Nephron progenitor cell (in vitro differentiated cells): ENCODE data around the gene AQP5.
A peak's percentile ranks its signal among the peaks of the same experiment; 100 is the strongest.

ENCODE experiments used
- DNase-seq: peaks from one replicate; pipeline ENCODE4 v3.0.0; 2021
- H3K27ac Mint-ChIP-seq: 2 replicates; pipeline ENCODE4 v1.8.0; 2021; ENCODE audit warnings: mild to moderate bottlenecking, moderate library complexity, mixed read lengths
- H3K27me3 Mint-ChIP-seq: 2 replicates; pipeline ENCODE4 v1.8.0; 2021; ENCODE audit warnings: mild to moderate bottlenecking, low read depth, mixed read lengths; ENCODE audit not compliant: poor library complexity
- H3K36me3 Mint-ChIP-seq: 2 replicates; pipeline ENCODE4 v1.8.0; 2021; ENCODE audit warnings: low read depth, mixed read lengths
- H3K4me1 Mint-ChIP-seq: 2 replicates; pipeline ENCODE4 v1.8.0; 2021; ENCODE audit warnings: mixed read lengths
- H3K4me3 Mint-ChIP-seq: 2 replicates; pipeline ENCODE4 v1.8.0; 2021; ENCODE audit warnings: mild to moderate bottlenecking, moderate library complexity, mixed read lengths
- H3K9me3 Mint-ChIP-seq: 2 replicates; pipeline ENCODE4 v1.8.0; 2021; ENCODE audit warnings: mild to moderate bottlenecking, moderate library complexity, mixed read lengths
- TF ChIP-seq, protein P1 (sequence below): fragments of 200-600 bp; sonication (generic); IDR thresholded peaks from 2 replicates; pipeline ENCODE4 v1.5.0; 2021; ENCODE audit warnings: antibody characterized with exemption

AQP5 gene

DNA sequence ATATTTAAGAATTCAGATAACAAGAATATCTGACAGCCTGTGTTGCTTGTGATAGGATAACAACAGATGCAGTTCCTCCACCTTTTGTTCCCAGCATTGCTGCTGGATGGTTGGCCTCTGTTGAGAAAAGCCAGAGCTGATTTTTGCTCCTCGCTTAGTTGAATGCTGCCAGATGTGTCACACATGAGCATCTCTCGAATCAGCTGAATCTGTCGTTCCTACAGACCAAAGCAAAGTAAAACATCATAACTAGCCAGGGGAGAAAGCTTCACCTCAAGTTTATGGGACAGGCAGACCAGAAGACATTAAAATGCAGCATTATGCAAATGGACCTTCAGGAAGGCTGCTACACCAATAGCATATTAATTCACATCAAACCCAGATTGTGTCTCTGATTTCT is 43.5 kb downstream of the AQP5 start:
- Mint-ChIP-seq H3K9me3 (no peaks in the 10 kb centered on the region), H3K36me3 (peaks cover 45% of the 10 kb centered on the region), H3K27me3 (no peaks in the 10 kb centered on the region), H3K4me3 (no peak overlapping the region), H3K4me1 (peaks cover 4% of the 10 kb centered on the region), H3K27ac (peak overlapping the region; percentile 50)
- TF ChIP-seq, protein P1, sequence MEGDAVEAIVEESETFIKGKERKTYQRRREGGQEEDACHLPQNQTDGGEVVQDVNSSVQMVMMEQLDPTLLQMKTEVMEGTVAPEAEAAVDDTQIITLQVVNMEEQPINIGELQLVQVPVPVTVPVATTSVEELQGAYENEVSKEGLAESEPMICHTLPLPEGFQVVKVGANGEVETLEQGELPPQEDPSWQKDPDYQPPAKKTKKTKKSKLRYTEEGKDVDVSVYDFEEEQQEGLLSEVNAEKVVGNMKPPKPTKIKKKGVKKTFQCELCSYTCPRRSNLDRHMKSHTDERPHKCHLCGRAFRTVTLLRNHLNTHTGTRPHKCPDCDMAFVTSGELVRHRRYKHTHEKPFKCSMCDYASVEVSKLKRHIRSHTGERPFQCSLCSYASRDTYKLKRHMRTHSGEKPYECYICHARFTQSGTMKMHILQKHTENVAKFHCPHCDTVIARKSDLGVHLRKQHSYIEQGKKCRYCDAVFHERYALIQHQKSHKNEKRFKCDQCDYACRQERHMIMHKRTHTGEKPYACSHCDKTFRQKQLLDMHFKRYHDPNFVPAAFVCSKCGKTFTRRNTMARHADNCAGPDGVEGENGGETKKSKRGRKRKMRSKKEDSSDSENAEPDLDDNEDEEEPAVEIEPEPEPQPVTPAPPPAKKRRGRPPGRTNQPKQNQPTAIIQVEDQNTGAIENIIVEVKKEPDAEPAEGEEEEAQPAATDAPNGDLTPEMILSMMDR: no peak
- no peak for DNase-seq

DNA sequence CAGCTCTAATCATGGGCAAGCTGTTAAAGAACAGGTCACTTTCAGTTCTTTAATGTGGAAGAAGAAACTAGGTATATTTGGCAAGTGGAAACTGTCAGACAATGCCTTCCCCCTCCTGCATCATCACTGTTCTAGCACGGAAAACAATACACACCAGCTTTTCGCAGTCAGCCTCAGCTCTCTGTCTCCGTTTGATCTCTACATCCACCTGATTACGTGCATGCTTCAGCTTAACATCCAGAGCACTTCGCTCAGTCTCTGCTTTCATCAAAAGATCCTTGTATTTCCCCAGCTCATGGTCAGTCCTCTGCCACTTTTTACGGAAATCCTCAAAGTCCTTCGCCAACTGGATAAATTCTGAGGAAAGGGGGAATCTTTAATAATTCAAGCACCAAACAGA is 44.6 kb downstream of the AQP5 start:
- Mint-ChIP-seq H3K27ac (peak overlapping the region; percentile 79), H3K9me3 (no peaks in the 10 kb centered on the region), H3K36me3 (peaks cover 43% of the 10 kb centered on the region), H3K4me3 (no peak overlapping the region), H3K27me3 (no peaks in the 10 kb centered on the region), H3K4me1 (peaks cover 4% of the 10 kb centered on the region)
- DNase-seq: no peak
- TF ChIP-seq, protein P1: no peak

DNA sequence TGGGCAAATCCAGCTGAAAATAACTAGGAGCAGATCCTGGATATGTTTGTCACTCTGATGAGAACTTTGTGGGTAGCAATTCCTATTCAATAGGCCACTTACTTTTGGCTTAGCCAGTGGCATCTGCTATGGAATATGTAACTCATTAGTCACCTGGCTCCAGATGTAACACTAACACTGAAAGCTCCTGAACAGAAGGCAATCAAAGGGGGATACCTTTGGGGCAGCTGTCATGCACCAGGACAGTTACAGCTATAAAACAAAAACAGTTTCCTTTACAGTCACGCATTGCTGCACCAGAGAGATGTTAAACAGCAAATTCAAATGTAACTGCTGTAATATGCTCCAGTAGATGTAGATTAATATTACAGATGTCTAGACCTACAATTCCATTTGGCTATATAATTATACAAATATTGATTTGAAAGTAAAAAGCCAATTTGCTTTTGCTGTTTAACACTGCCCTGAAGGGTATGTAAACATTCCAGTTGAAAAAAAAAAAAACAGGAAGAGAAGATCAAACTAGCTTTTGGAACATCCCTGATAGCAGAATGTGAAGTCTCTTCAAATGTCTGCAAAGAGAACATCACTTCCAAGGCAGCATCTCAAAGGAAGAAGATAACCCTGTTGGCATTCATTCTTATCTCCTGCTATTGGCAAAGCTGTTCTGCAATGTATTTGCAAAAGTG is 45.2 kb downstream of the AQP5 start:
- Mint-ChIP-seq H3K27ac (no peak overlapping the region), H3K27me3 (no peaks in the 10 kb centered on the region), H3K4me1 (peaks cover 4% of the 10 kb centered on the region), H3K36me3 (peaks cover 41% of the 10 kb centered on the region), H3K4me3 (no peak overlapping the region), H3K9me3 (no peaks in the 10 kb centered on the region)
- TF ChIP-seq, protein P1: no peak
- no peak for DNase-seq

DNA sequence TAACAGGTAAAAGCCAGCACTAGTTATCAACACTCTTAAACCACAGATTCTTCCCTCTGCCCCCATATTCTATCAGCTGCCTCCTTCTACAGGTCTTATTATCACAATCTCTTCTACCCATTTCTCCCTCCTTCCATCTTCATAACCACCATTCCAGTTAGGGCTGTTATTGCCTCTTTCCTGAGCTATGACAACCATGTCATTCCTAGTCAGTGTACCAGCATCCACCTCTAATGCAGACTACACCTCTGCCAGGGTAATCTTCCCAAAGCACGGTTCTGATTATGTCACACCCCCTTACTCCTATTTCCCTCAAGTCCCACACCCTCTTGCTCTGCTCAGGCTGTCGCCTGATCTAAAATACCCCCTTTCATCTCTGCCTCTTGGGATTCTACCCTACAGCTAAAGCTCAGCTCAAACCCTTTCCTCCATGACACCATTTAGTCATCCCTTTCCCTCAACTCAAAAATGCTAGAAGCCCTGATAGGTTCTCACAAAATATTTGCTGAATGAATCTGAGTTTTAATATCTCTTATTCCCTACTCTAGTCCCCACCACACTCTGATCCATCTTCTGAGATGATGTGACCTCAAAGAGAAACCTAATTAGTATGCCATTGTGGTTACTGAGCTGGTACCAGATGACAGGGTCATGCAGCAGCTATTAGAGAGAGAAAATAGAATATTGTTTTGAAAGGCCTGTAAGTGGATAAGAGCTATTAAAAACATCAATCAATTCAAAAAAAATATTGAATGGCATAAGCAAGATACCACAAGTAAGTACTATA is 51.9 kb downstream of the AQP5 start:
- Mint-ChIP-seq H3K4me3 (no peak overlapping the region), H3K4me1 (no peaks in the 10 kb centered on the region), H3K27me3 (no peaks in the 10 kb centered on the region), H3K36me3 (peaks cover 39% of the 10 kb centered on the region), H3K9me3 (no peaks in the 10 kb centered on the region), H3K27ac (peak overlapping the region; percentile 29)
- TF ChIP-seq, protein P1: no peak
- DNase-seq: no peak

DNA sequence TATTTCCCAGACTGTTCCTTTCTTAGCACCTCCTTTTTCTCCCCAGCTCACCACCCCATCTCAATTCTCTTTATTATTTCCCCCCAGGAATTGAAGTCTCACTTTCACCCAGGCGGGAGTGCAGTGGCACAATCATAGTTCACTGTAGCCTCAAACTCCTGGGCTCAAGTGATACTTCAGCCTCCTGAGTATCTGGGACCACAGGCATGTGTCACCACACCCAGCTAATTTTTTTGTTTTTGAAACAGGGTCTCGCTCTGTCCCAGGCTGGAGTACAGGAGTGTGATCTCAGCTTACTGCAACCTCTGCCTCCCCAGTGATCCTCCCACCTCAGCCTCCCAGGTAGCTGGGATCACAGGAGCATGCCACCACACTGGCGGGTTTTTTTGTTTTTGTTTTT is 52.7 kb downstream of the AQP5 start:
- Mint-ChIP-seq H3K4me1 (no peaks in the 10 kb centered on the region), H3K9me3 (no peaks in the 10 kb centered on the region), H3K27me3 (no peaks in the 10 kb centered on the region), H3K36me3 (peaks cover 37% of the 10 kb centered on the region), H3K27ac (no peak overlapping the region), H3K4me3 (no peak overlapping the region)
- DNase-seq: no peak
- TF ChIP-seq, protein P1: no peak
